ENCODE measurements around the gene GSC.
"Not testable (repeated sequence)": the region's sequence is repeated elsewhere in the genome, so short reads cannot be mapped to it uniquely, and the experiment has no call there.

Gene GSC

DNA sequence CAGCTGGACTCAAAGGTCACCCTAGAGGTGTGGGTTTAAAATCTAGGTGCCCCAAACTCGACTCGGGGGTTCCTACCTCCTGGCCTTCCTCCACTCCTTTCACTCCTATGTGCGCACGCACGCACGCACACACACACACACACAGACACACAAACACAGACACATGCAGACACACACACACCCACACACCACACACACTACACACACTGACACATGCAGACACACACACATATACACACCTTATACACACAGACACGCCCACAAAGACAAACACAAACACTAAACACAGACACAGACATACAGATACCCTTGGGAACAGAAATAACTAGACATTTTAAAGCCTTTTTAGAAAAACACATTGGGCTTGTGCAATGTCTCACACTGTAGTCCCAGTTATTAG lies 31.8 kb downstream of the GSC start:
- no peak for DNase-seq

DNA sequence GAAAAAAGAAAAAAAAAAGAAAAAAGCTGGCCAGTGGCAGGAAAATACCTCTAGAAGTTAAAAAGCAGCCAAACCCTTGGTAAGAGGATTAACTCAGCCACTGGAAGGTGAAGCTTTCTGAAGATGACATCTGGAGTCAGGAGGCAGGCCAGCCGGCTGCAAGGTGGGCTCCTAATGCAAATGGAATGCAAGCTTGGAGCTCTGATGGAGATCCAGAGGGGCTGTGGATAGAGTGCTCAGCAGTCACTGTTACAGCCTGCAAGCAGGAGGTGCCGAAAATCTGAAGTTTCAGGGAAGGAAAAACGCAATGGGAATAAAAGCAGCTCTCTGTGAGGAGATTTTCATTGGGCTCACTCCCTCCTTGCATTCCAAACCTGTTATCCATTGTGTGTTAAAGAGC lies 41.0 kb downstream of the GSC start:
- no peak for DNase-seq

DNA sequence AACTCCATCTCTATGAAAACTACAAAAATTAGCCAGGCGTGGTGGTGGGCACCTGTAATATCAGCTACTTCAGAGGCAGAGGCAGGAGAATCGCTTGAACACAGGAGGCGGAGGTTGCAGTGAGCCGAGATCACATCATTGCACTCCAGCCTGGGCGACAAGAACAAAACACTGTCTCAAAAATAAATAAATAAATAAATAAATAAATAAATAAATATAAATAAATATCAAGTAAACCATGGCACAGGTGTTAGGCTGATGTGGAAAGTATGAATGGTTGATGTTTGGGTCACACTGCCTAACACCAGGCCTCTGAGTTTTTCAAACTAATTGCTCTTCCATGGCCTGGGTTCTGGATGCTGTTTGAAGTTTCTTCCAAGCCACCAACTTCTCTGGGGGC lies 41.5 kb downstream of the GSC start:
- DNase-seq = not testable (repeated sequence)

- not testable (repeated sequence) for DNase-seq
Observed at GRCh38 chr14:94726649-94727048, 43.3 kb downstream of the GSC start.

- DNase-seq = no peak
Observed at GRCh38 chr14:94724993-94725392, 44.9 kb downstream of the GSC start.

GRCh38 chr14:94722397-94722796 lies 47.5 kb downstream of the GSC start:
- DNase-seq = no peak
